MM.1S (cell line): Measurements from ENCODE around the gene ZNF747.
"Not testable (repeated sequence)": the region's sequence is repeated elsewhere in the genome, so short reads cannot be mapped to it uniquely, and the experiment has no call there.

Experiments used
- DNase-seq: peaks from one replicate; pipeline ENCODE4 v3.0.0-alpha.2; 2015
- H2AFZ ChIP-seq: fragments of 300-600 bp; sonication (generic); 2 replicates; pipeline ENCODE4 v1.6.0; 2016; ENCODE audit warnings: antibody characterized with exemption, low read length
- H3F3A ChIP-seq: fragments of 300-600 bp; sonication (generic); 2 replicates; pipeline ENCODE4 v1.6.1; 2016; ENCODE audit warnings: mild to moderate bottlenecking, antibody characterized with exemption, low read length, moderate library complexity, mixed read lengths; ENCODE audit not compliant: insufficient read depth
- H3K27ac ChIP-seq: fragments of 300-600 bp; sonication (generic); 2 replicates; pipeline ENCODE4 v1.5.1; 2016; ENCODE audit warnings: mild to moderate bottlenecking, low read length
- H3K27me3 ChIP-seq: fragments of 300-600 bp; sonication (generic); replicated peaks from 2 replicates; pipeline ENCODE4 v1.6.0; 2016; ENCODE audit warnings: low read length; ENCODE audit not compliant: insufficient read depth
- H3K36me3 ChIP-seq: fragments of 300-600 bp; sonication (generic); replicated peaks from 2 replicates; pipeline ENCODE4 v1.6.1; 2016; ENCODE audit warnings: mild to moderate bottlenecking, low read length, mixed read lengths; ENCODE audit not compliant: insufficient read depth
- H3K4me1 ChIP-seq: fragments of 300-600 bp; sonication (generic); 2 replicates; pipeline ENCODE4 v1.6.1; 2016; ENCODE audit warnings: low read length, mixed read lengths
- H3K4me2 ChIP-seq: fragments of 300-600 bp; sonication (generic); 2 replicates; pipeline ENCODE4 v1.6.0; 2016; ENCODE audit warnings: low read depth, low read length
- H3K4me3 ChIP-seq: fragments of 300-600 bp; sonication (generic); 2 replicates; pipeline ENCODE4 v1.5.1; 2016; ENCODE audit warnings: low read length, mixed read lengths
- H3K79me2 ChIP-seq: fragments of 300-600 bp; sonication (generic); 2 replicates; pipeline ENCODE4 v1.6.1; 2016; ENCODE audit warnings: mixed run types, low read length, mixed read lengths
- H3K9ac ChIP-seq: fragments of 300-600 bp; sonication (generic); 2 replicates; pipeline ENCODE4 v1.6.1; 2016; ENCODE audit warnings: low read length, mixed read lengths
- H3K9me2 ChIP-seq: fragments of 300-600 bp; sonication (generic); replicated peaks from 2 replicates; pipeline ENCODE4 v1.6.1; 2016; ENCODE audit warnings: mild to moderate bottlenecking, low read length, mixed read lengths; ENCODE audit not compliant: insufficient read depth
- H3K9me3 ChIP-seq: fragments of 300-600 bp; sonication (generic); replicated peaks from 2 replicates; pipeline ENCODE4 v1.6.1; 2016; ENCODE audit warnings: mild to moderate bottlenecking, low read length, mixed read lengths; ENCODE audit not compliant: insufficient read depth
- H4K20me1 ChIP-seq: fragments of 300-600 bp; sonication (generic); 2 replicates; pipeline ENCODE4 v1.6.1; 2016; ENCODE audit warnings: mild to moderate bottlenecking, low read length, moderate library complexity, mixed read lengths; ENCODE audit not compliant: insufficient read depth
- CTCF ChIP-seq: fragments of 300-600 bp; sonication (generic); IDR thresholded peaks from 2 replicates; pipeline ENCODE4 v1.5.1; 2016; ENCODE audit warnings: antibody characterized with exemption, low read length, mixed read lengths
- EZH2 ChIP-seq: fragments of 300-600 bp; sonication (generic); optimal IDR thresholded peaks from 2 replicates; pipeline ENCODE3; 2017; ENCODE audit warnings: low read depth, mild to moderate bottlenecking, antibody characterized with exemption, low read length, mixed read lengths
- EZH2phosphoT487 ChIP-seq: fragments of 300-600 bp; sonication (generic); IDR thresholded peaks from 2 replicates; pipeline ENCODE4 v1.6.1; 2018; ENCODE audit warnings: antibody characterized with exemption, low read length

Gene ZNF747

GRCh38 chr16:30546115-30546514, 11.5 kb upstream of the ZNF747 start:
- H3K36me3 ChIP-seq: no peaks in the 10 kb centered on the region
- no peak overlapping the region for H3K4me3 ChIP-seq
- no peaks in the 10 kb centered on the region for H3K9me3 ChIP-seq
- no peaks in the 10 kb centered on the region for H3K79me2 ChIP-seq
- no peaks in the 10 kb centered on the region for H3K9me2 ChIP-seq
- DNase-seq: no peak
- H3K9ac ChIP-seq: no peak overlapping the region
- H3K27me3 ChIP-seq: no peaks in the 10 kb centered on the region
- no peak overlapping the region for H3K27ac ChIP-seq
- no peak overlapping the region for H3K4me2 ChIP-seq
- no peaks in the 10 kb centered on the region for H3K4me1 ChIP-seq
- TF ChIP-seq CTCF (no peak), EZH2phosphoT487 (no peak), EZH2 (no peak)
- H4K20me1 ChIP-seq: no peaks in the 10 kb centered on the region
- H2AFZ ChIP-seq: no peak overlapping the region
- no peaks in the 10 kb centered on the region for H3F3A ChIP-seq

GRCh38 chr16:30543067-30543466, 8.4 kb upstream of the ZNF747 start:
- TF ChIP-seq CTCF (no peak), EZH2phosphoT487 (no peak), EZH2 (no peak)
- Histone ChIP-seq H2AFZ (no peak overlapping the region), H3K4me3 (no peak overlapping the region), H4K20me1 (no peaks in the 10 kb centered on the region), H3K9ac (no peak overlapping the region), H3K9me2 (no peaks in the 10 kb centered on the region), H3K27ac (no peak overlapping the region), H3K4me1 (no peaks in the 10 kb centered on the region), H3K79me2 (no peaks in the 10 kb centered on the region), H3K9me3 (no peaks in the 10 kb centered on the region), H3K27me3 (no peaks in the 10 kb centered on the region), H3K36me3 (no peaks in the 10 kb centered on the region), H3K4me2 (no peak overlapping the region), H3F3A (no peaks in the 10 kb centered on the region)
- no peak for DNase-seq

GRCh38 chr16:30541502-30542329, 7.1 kb upstream of the ZNF747 start:
- no peak overlapping the region for H2AFZ ChIP-seq
- no peaks in the 10 kb centered on the region for H3K79me2 ChIP-seq
- H4K20me1 ChIP-seq: no peaks in the 10 kb centered on the region
- H3K4me2 ChIP-seq: no peak overlapping the region
- no peak overlapping the region for H3K9ac ChIP-seq
- no peaks in the 10 kb centered on the region for H3K4me1 ChIP-seq
- no peaks in the 10 kb centered on the region for H3K27me3 ChIP-seq
- H3K9me3 ChIP-seq: no peaks in the 10 kb centered on the region
- no peak overlapping the region for H3K4me3 ChIP-seq
- H3K9me2 ChIP-seq: no peaks in the 10 kb centered on the region
- H3K27ac ChIP-seq: no peak overlapping the region
- no peaks in the 10 kb centered on the region for H3K36me3 ChIP-seq
- TF ChIP-seq EZH2 (no peak), CTCF (no peak), EZH2phosphoT487 (no peak)
- DNase-seq: no peak
- no peaks in the 10 kb centered on the region for H3F3A ChIP-seq

GRCh38 chr16:30540916-30541464, 6.3 kb upstream of the ZNF747 start:
- DNase-seq, H3K79me2 ChIP-seq, H3K9ac ChIP-seq, H3K4me3 ChIP-seq, H3K4me2 ChIP-seq, H3K27me3 ChIP-seq, H2AFZ ChIP-seq, H3K9me3 ChIP-seq, H3K4me1 ChIP-seq, H3K36me3 ChIP-seq, H3K9me2 ChIP-seq, H3F3A ChIP-seq, H4K20me1 ChIP-seq, H3K27ac ChIP-seq: not testable (repeated sequence)

GRCh38 chr16:30539986-30540526, 5.4 kb upstream of the ZNF747 start:
- H3K27ac ChIP-seq, H3F3A ChIP-seq, H3K27me3 ChIP-seq, H3K4me3 ChIP-seq, H3K9me3 ChIP-seq, H3K36me3 ChIP-seq, H3K4me2 ChIP-seq, H3K9me2 ChIP-seq, H4K20me1 ChIP-seq, H3K4me1 ChIP-seq, H3K9ac ChIP-seq, DNase-seq, H2AFZ ChIP-seq: not testable (repeated sequence)
- H3K79me2 ChIP-seq: peaks cover 10% of the 10 kb centered on the region
